ENCODE results near the gene DGKB.

The DGKB gene

DNA sequence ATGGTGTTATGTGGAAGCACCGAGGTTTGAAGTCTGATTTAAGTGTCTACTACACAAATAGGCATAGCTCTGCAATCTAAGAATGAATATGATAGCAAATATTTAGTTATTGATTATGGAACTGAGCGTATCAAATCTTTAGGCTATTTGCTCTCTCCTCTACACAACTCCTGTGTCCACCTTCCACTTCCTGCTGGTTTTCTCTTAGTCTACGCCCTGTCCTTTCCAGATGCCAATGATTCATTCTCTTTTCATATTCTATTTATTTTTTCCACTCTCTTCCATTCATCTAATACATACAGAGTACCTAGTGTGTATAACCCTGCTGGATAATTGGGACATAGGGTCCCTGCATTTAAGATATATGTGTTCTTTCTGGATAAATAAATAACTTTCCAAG, 83.7 kb downstream of the DGKB start:
- TF ChIP-seq CTCF (IDR thresholded peaks at IDR 0.05; ENCODE audit: low read depth, low read length) = no peak

GRCh38 chr7:14817829-14818614, 84.5 kb downstream of the DGKB start:
- no peak for TF ChIP-seq CTCF (IDR thresholded peaks at IDR 0.05; ENCODE audit: low read depth, low read length)
- no peak overlapping the region for H3K4me3 ChIP-seq (ENCODE audit: low read depth, low read length)

More for the DNA sequence above, 83.7 kb downstream of the DGKB start:
- H3K4me3 ChIP-seq (ENCODE audit: low read depth, low read length) = no peak overlapping the region

GRCh38 chr7:14807507-14807906, 95.0 kb downstream of the DGKB start:
- TF ChIP-seq CTCF (IDR thresholded peaks at IDR 0.05; ENCODE audit: low read depth, low read length) = no peak
- no peak overlapping the region for H3K4me3 ChIP-seq (ENCODE audit: low read depth, low read length)

DNA sequence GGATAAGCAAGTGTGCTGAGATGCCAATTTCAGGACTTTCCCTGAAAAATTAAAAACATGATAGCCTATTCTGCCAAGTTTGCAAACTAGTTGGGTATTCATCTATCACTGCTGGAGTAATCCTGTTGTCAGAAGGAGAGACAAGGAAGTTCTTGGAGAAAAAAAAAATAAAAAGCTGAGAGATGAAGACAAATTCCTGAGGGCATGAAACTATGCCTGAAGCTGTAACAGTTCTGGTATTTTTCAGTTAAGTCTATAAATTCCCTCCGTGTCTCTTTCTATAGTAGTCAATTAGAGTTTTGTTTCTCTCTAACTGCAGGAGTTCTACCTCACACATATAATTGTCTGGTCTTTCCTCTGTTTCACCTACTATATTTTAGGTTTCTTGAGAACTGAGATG, 95.7 kb downstream of the DGKB start:
- no peak for TF ChIP-seq CTCF (IDR thresholded peaks at IDR 0.05; ENCODE audit: low read depth, low read length)
- no peak overlapping the region for H3K4me3 ChIP-seq (ENCODE audit: low read depth, low read length)

DNA sequence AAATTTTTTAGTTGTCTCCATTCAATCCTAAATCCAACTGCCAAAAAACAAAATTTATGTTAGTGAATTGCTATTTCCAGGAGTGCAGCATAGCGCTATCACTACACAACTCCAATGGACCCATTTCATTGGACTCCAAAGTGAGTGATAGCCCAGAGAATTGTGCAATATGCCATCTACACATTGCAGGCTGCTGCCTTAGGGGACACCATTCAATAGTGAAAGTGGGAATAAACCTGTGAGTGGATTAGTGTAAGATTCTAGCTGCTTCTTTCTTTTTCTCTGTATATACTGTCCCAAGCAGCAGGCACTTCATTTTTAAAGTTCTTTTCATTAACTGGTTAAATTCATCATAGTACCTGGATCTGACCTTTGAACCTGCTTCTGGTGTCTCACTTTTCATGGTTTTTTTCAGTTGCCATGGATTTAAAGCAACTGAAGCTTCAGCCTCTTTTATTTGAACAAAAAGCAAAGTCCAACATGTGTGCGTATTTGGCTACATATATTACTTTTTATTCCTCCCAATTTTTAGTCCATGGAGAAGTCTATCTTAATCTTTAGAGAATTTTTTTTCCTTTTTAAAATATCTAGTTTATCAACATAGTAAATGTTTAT, 97.3 kb downstream of the DGKB start:
- no peak overlapping the region for H3K4me3 ChIP-seq (ENCODE audit: low read depth, low read length)
- no peak for TF ChIP-seq CTCF (IDR thresholded peaks at IDR 0.05; ENCODE audit: low read depth, low read length)

DNA sequence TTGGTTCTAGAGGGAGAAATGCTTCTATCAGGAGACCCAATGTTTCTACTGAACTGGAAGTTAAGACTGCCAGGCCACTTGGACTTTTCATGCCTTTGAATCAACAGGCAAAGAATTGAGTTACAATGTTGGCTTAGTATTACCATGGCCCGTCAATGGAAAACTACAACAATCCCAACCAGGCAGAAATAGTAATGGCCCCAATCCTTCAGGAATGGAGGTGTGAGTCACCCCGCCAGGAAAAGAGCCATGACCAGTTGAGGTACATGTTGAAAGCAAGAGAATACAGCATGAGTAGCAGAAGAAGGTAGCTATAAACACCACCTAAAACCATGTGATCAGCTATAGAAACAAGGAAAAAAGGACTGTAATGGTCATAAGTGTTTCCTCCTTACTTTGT, 101.9 kb downstream of the DGKB start:
- TF ChIP-seq CTCF (IDR thresholded peaks at IDR 0.05; ENCODE audit: low read depth, low read length) = no peak
- no peak overlapping the region for H3K4me3 ChIP-seq (ENCODE audit: low read depth, low read length)

GRCh38 chr7:14793151-14793550, 109.4 kb downstream of the DGKB start:
- H3K4me3 ChIP-seq (ENCODE audit: low read depth, low read length) = no peak overlapping the region
- no peak for TF ChIP-seq CTCF (IDR thresholded peaks at IDR 0.05; ENCODE audit: low read depth, low read length)

Data from WI38 (cell line).